Measurements from ENCODE around the gene SIRT2. TPM values are rescaled to one million over a fixed set of nuclear protein-coding genes. Genes with fewer than 3 reads are reported as not detected.

The SIRT2 gene
- total RNA-seq, 1 experiment from 2014 or later = 53.9 TPM

- in situ Hi-C loops (cut with HindIII; ENCODE audit: low pct_unique_long_range_greater_than_20kb, low sequenced_read_pairs) = no loop called here
- DNase-seq (ENCODE audit: low read depth) = no peak
These were observed 23.1 kb upstream of the SIRT2 start for GRCh38 chr19:38922482-38922881.

- in situ Hi-C loops (cut with HindIII; ENCODE audit: low pct_unique_long_range_greater_than_20kb, low sequenced_read_pairs) = no loop called here
These were observed 22.2 kb upstream of the SIRT2 start for GRCh38 chr19:38921420-38922274.

GRCh38 chr19:38920602-38921419 is 21.4 kb upstream of the SIRT2 start:
- DNase-seq (ENCODE audit: low read depth) = no peak
- in situ Hi-C loops (cut with HindIII; ENCODE audit: low pct_unique_long_range_greater_than_20kb, low sequenced_read_pairs) = no loop called here

More at GRCh38 chr19:38921420-38922274, 22.2 kb upstream of the SIRT2 start:
- no peak for DNase-seq (ENCODE audit: low read depth)

- in situ Hi-C loops (cut with HindIII; ENCODE audit: low pct_unique_long_range_greater_than_20kb, low sequenced_read_pairs) = no loop called here
- DNase-seq (ENCODE audit: low read depth) = no peak
These were observed 20.6 kb upstream of the SIRT2 start for GRCh38 chr19:38919837-38920601.

GRCh38 chr19:38918526-38918925 is 19.1 kb upstream of the SIRT2 start:
- in situ Hi-C loops (cut with HindIII; ENCODE audit: low pct_unique_long_range_greater_than_20kb, low sequenced_read_pairs) = no loop called here
- DNase-seq (ENCODE audit: low read depth) = no peak

- DNase-seq (ENCODE audit: low read depth) = no peak
- in situ Hi-C loops (cut with HindIII; ENCODE audit: low pct_unique_long_range_greater_than_20kb, low sequenced_read_pairs) = no loop called here
These were observed 18.6 kb upstream of the SIRT2 start for GRCh38 chr19:38917921-38918491.

- DNase-seq (ENCODE audit: low read depth) = no peak
- in situ Hi-C loops (cut with HindIII; ENCODE audit: low pct_unique_long_range_greater_than_20kb, low sequenced_read_pairs) = no loop called here
These were observed 18.1 kb upstream of the SIRT2 start for GRCh38 chr19:38917516-38917915.

- in situ Hi-C loops (cut with HindIII; ENCODE audit: low pct_unique_long_range_greater_than_20kb, low sequenced_read_pairs) = no loop called here
- no peak for DNase-seq (ENCODE audit: low read depth)
These were observed 16.2 kb upstream of the SIRT2 start for GRCh38 chr19:38915329-38916321.

- in situ Hi-C loops (cut with HindIII; ENCODE audit: low pct_unique_long_range_greater_than_20kb, low sequenced_read_pairs) = no loop called here
- no peak for DNase-seq (ENCODE audit: low read depth)
These were observed 14.5 kb upstream of the SIRT2 start for GRCh38 chr19:38913958-38914357.

- in situ Hi-C loops (cut with HindIII; ENCODE audit: low pct_unique_long_range_greater_than_20kb, low sequenced_read_pairs) = no loop called here
- no peak for DNase-seq (ENCODE audit: low read depth)
These were observed 13.4 kb upstream of the SIRT2 start for GRCh38 chr19:38912600-38913514.

- no peak for DNase-seq (ENCODE audit: low read depth)
- in situ Hi-C loops (cut with HindIII; ENCODE audit: low pct_unique_long_range_greater_than_20kb, low sequenced_read_pairs) = no loop called here
These were observed 12.1 kb upstream of the SIRT2 start for GRCh38 chr19:38911388-38912001.

GRCh38 chr19:38910488-38910887 is 11.1 kb upstream of the SIRT2 start:
- in situ Hi-C loops (cut with HindIII; ENCODE audit: low pct_unique_long_range_greater_than_20kb, low sequenced_read_pairs) = no loop called here

GRCh38 chr19:38908911-38909310 is 9.5 kb upstream of the SIRT2 start:
- no peak for DNase-seq (ENCODE audit: low read depth)
- in situ Hi-C loops (cut with HindIII; ENCODE audit: low pct_unique_long_range_greater_than_20kb, low sequenced_read_pairs) = no loop called here

More at GRCh38 chr19:38910488-38910887, 11.1 kb upstream of the SIRT2 start:
- no peak for DNase-seq (ENCODE audit: low read depth)

GRCh38 chr19:38907670-38908069 is 8.3 kb upstream of the SIRT2 start:
- DNase-seq (ENCODE audit: low read depth) = no peak
- in situ Hi-C loops (cut with HindIII; ENCODE audit: low pct_unique_long_range_greater_than_20kb, low sequenced_read_pairs) = no loop called here

- DNase-seq (ENCODE audit: low read depth) = no peak
These were observed 7.8 kb upstream of the SIRT2 start for GRCh38 chr19:38907227-38907626.

GRCh38 chr19:38905620-38906019 is 6.2 kb upstream of the SIRT2 start:
- no peak for DNase-seq (ENCODE audit: low read depth)
- in situ Hi-C loops (cut with HindIII; ENCODE audit: low pct_unique_long_range_greater_than_20kb, low sequenced_read_pairs) = no loop called here

More at GRCh38 chr19:38907227-38907626, 7.8 kb upstream of the SIRT2 start:
- in situ Hi-C loops (cut with HindIII; ENCODE audit: low pct_unique_long_range_greater_than_20kb, low sequenced_read_pairs) = no loop called here
